GM12878 (cell line): ENCODE measurements around the gene PKHD1.

Experiments
- CBFB ChIP-seq: IDR thresholded peaks from 2 replicates; pipeline ENCODE4 v1.6.1; 2016; ENCODE audit warnings: antibody characterized with exemption, low read depth
- CEBPZ ChIP-seq: fragments of 150-350 bp; IDR thresholded peaks from 2 replicates; pipeline ENCODE4 v1.6.1; 2016; ENCODE audit warnings: low read depth, low read length
- CTCF ChIP-seq, 3 experiments: IDR thresholded peaks in 2 of 3; conservative IDR thresholded peaks in 1 of 3; 2 replicates each; pipeline ENCODE4 v1.5.1; 2011; ENCODE audit warnings: low read depth in 3 of 3, low read length in 3 of 3, mild to moderate bottlenecking in 3 of 3, control low read depth in 2 of 3, moderate library complexity in 2 of 3, inconsistent platforms in 1 of 3, mixed read lengths in 1 of 3; ENCODE audit not compliant: control insufficient read depth in 2 of 3, insufficient read depth in 1 of 3; ENCODE audit errors: extremely low read depth in 1 of 3
- ESRRA ChIP-seq: IDR thresholded peaks from 2 replicates; pipeline ENCODE4 v1.6.1; 2012; ENCODE audit warnings: mild to moderate bottlenecking, low read length, improper control_type of control experiment
- EZH2 ChIP-seq: IDR thresholded peaks from 2 replicates; pipeline ENCODE4 v1.6.1; 2012; ENCODE audit warnings: low read depth, mild to moderate bottlenecking, control low read depth, inconsistent platforms, low read length, borderline replicate concordance; ENCODE audit not compliant: control insufficient read depth
- GABPA ChIP-seq: IDR thresholded peaks from 2 replicates; pipeline ENCODE4 v1.6.1; 2014; ENCODE audit warnings: antibody characterized with exemption, low read depth, mild to moderate bottlenecking, inconsistent platforms
- MAX ChIP-seq: IDR thresholded peaks from 2 replicates; pipeline ENCODE4 v1.6.1; 2012; ENCODE audit warnings: low read depth, low read length, improper control_type of control experiment
- POLR2A ChIP-seq: IDR thresholded peaks from 2 replicates; pipeline ENCODE4 v1.6.1; 2011; ENCODE audit warnings: low read depth, mild to moderate bottlenecking, low read length
- POLR2AphosphoS5 ChIP-seq: IDR thresholded peaks from 2 replicates; pipeline ENCODE4 v1.6.1; 2011; ENCODE audit warnings: mild to moderate bottlenecking, low read length, inconsistent platforms
- RBBP5 ChIP-seq: fragments of 200-600 bp; sonication (generic); conservative IDR thresholded peaks from 2 replicates; pipeline ENCODE4 v1.6.1; 2016
- SMC3 ChIP-seq: IDR thresholded peaks from 2 replicates; pipeline ENCODE4 v1.6.1; 2011; ENCODE audit warnings: low read length, improper control_type of control experiment, borderline replicate concordance
- ZBTB33 ChIP-seq: fragments of 450-650 bp; IDR thresholded peaks from 2 replicates; pipeline ENCODE4 v1.6.1; 2017; ENCODE audit warnings: mild to moderate bottlenecking
- ZBTB4 ChIP-seq: fragments of 450-650 bp; formaldehyde crosslinking; IDR thresholded peaks from 2 replicates; pipeline ENCODE4 v1.4.0; 2022; ENCODE audit warnings: mild to moderate bottlenecking, moderate library complexity

- TF ChIP-seq ESRRA: no peak
- peak; percentile 76 for TF ChIP-seq SMC3
- TF ChIP-seq CTCF (IDR thresholded peaks at IDR 0.05 in 2 of 3, conservative IDR thresholded peaks at IDR 0.05 in 1 of 3; ENCODE audit: control insufficient read depth in 2 of 3, extremely low read depth in 1 of 3, insufficient read depth in 1 of 3, low read depth in 3 of 3, low read length in 3 of 3): peak; percentile 45 to 70 (median 48); a peak in 4 of 6 replicates
- no peak for TF ChIP-seq CBFB
- no peak for TF ChIP-seq GABPA
- no peak for TF ChIP-seq RBBP5
- TF ChIP-seq MAX: no peak
- no peak for TF ChIP-seq ZBTB33
- no peak for TF ChIP-seq POLR2AphosphoS5
- TF ChIP-seq EZH2: no peak
- no peak for TF ChIP-seq ZBTB4 (CRISPR knock-in tag)
- TF ChIP-seq POLR2A: no peak
- TF ChIP-seq CEBPZ: no peak
Measured at GRCh38 chr6:52020945-52021570, 66.4 kb downstream of the PKHD1 start.
